Subcutaneous abdominal adipose tissue (tissue), 5 donors: ENCODE measurements around the gene SLX4IP.
A peak's percentile ranks its signal among the peaks of the same experiment; 100 is the strongest.

Experiments
- H3K27ac ChIP-seq: one replicate; pipeline ENCODE4 v1.7.0; 2013; ENCODE audit warnings: low read depth, mild to moderate bottlenecking, inconsistent platforms, low read length, moderate library complexity
- H3K27me3 ChIP-seq, 5 donors: one replicate each; pipeline ENCODE4 v1.7.0; 2013; ENCODE audit warnings: low read length in 5 of 5, inconsistent platforms in 1 of 5; ENCODE audit not compliant: control insufficient read depth in 5 of 5, insufficient read depth in 4 of 5
- H3K36me3 ChIP-seq, 5 donors: one replicate each; pipeline ENCODE4 v1.7.0; 2013; ENCODE audit warnings: low read length in 5 of 5; ENCODE audit not compliant: control insufficient read depth in 5 of 5, insufficient read depth in 5 of 5
- H3K4me1 ChIP-seq, 5 donors: one replicate each; pipeline ENCODE4 v1.7.0; 2013; ENCODE audit warnings: low read length in 5 of 5, mild to moderate bottlenecking in 3 of 5, moderate library complexity in 1 of 5; ENCODE audit not compliant: control insufficient read depth in 5 of 5, insufficient read depth in 5 of 5
- H3K4me3 ChIP-seq, 5 donors: one replicate each; pipeline ENCODE4 v1.7.0; 2013; ENCODE audit warnings: low read length in 5 of 5, low read depth in 1 of 5
- H3K9ac ChIP-seq, 5 donors: one replicate each; pipeline ENCODE4 v1.7.0; 2013; ENCODE audit warnings: low read length in 5 of 5, mild to moderate bottlenecking in 4 of 5, moderate library complexity in 3 of 5
- H3K9me3 ChIP-seq, 5 donors: one replicate each; pipeline ENCODE4 v1.7.0; 2013; ENCODE audit warnings: low read length in 5 of 5; ENCODE audit not compliant: control insufficient read depth in 5 of 5
- donor health status: healthy.
- donor health status: healthy.
- donor health status: healthy.
- donor health status: healthy.
- donor health status: healthy.

Gene SLX4IP

GRCh38 chr20:10639077-10639736 is 204.1 kb downstream of the SLX4IP start:
- no peaks in the 10 kb centered on the region for H3K27me3 ChIP-seq
- peaks cover 16 to 44% (median 40%) of the 10 kb centered on the region in 5 donors for H3K4me1 ChIP-seq
- no peak overlapping the region for H3K4me3 ChIP-seq
- no peaks in the 10 kb centered on the region for H3K9me3 ChIP-seq
- H3K27ac ChIP-seq: no peak overlapping the region
- no peak overlapping the region for H3K9ac ChIP-seq
- H3K36me3 ChIP-seq: peaks cover 10 to 71% (median 58%) of the 10 kb centered on the region in 5 donors

- Histone ChIP-seq H3K9me3 (no peaks in the 10 kb centered on the region), H3K27me3 (no peaks in the 10 kb centered on the region), H3K4me1 (peaks cover 16 to 37% (median 35%) of the 10 kb centered on the region in 5 donors), H3K27ac (peak overlapping the region; percentile 9), H3K36me3 (peaks cover 11 to 78% (median 65%) of the 10 kb centered on the region in 5 donors), H3K9ac (peak overlapping the region in 2 of 5 donors; percentile 4 to 20), H3K4me3 (no peak overlapping the region)
Observed at GRCh38 chr20:10639737-10640556, 204.8 kb downstream of the SLX4IP start.

- H3K9ac ChIP-seq: no peak overlapping the region
- peaks cover 11 to 33% (median 28%) of the 10 kb centered on the region in 5 donors for H3K4me1 ChIP-seq
- peaks cover 15 to 88% (median 74%) of the 10 kb centered on the region in 5 donors for H3K36me3 ChIP-seq
- no peaks in the 10 kb centered on the region for H3K27me3 ChIP-seq
- no peaks in the 10 kb centered on the region for H3K9me3 ChIP-seq
- H3K4me3 ChIP-seq: no peak overlapping the region
- H3K27ac ChIP-seq: no peak overlapping the region
Observed at GRCh38 chr20:10640897-10641296, 205.8 kb downstream of the SLX4IP start.

DNA sequence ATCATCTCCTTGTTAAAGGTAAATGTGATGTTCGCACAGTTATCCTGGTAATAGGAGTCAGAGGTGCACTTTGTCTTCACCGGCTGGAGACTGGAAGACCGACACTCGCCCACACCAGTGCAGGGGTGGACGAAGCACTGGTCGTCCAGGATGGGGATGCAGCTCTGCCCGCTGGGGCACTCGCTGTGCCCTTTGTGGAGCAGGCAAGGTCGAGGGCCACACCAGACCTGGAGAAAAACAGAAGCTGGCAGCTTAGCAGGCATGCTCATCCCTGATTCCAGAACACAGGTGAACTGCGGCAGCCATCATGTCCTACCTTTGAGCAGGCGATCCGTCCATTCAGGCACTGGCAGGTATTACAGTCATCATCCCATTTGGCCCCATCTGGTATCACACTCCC is 206.4 kb downstream of the SLX4IP start:
- no peak overlapping the region for H3K27ac ChIP-seq
- H3K27me3 ChIP-seq: no peaks in the 10 kb centered on the region
- peaks cover 9 to 27% (median 22%) of the 10 kb centered on the region in 5 donors for H3K4me1 ChIP-seq
- H3K36me3 ChIP-seq: peaks cover 15 to 93% (median 80%) of the 10 kb centered on the region in 5 donors
- H3K9ac ChIP-seq: no peak overlapping the region
- no peak overlapping the region for H3K4me3 ChIP-seq
- H3K9me3 ChIP-seq: no peaks in the 10 kb centered on the region

DNA sequence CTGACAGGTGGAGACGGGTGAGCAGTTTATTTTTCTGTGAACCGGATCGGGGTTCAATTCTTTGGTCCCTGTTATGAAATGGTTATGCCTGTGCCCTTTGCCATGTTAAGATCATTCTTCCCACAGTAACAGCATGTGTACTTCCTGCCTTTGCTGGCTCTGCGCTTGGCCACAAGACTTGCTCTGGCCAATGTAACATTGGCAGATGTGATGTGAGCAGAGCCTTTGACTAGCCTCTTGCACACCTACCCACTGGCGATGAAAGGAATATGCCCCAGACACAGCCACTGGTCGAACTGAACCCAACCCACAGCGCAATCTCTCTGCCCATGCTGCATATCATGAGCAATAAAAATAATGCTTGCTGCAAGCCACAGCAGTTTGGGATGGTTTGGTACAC is 206.8 kb downstream of the SLX4IP start:
- peaks cover 15 to 98% (median 83%) of the 10 kb centered on the region in 5 donors for H3K36me3 ChIP-seq
- no peak overlapping the region for H3K27ac ChIP-seq

DNA sequence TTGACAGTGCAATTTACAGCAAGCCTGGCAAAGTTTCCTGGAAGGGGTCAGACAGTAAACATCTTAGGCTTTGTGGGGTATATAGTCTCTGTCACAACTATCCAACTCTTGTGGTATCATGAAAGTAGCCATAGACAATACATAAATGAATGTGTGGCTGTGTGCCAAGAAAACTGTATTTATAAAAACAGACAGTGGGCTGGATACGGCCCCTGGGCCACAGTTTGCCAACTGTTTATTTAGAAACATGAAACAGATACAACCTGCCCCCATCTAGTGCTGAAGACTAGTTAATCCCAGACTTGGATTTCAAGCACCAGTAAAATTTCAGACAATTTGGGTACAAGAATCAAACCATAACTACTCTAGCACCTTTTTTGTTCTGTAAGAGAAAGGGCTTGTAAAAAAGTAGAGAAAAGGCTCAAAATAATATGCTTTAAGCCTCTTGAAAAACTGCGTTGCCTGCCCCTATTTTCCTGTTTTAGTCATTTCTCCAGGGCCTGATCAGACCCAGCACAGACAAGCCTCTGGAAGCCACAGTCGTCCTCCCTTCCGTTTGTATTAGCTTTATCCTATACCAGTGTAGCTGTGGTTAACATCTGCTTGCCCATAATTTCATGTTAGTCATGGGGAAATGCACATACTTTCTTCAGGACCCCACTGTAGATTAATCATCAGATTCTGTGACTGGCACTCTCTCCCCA is 207.9 kb downstream of the SLX4IP start:
- Histone ChIP-seq H3K9ac (no peak overlapping the region), H3K4me3 (no peak overlapping the region), H3K27ac (no peak overlapping the region), H3K4me1 (peaks cover 4 to 14% (median 7%) of the 10 kb centered on the region in 5 donors), H3K36me3 (peaks cover 15 to 98% (median 90%) of the 10 kb centered on the region in 5 donors), H3K27me3 (no peaks in the 10 kb centered on the region), H3K9me3 (no peaks in the 10 kb centered on the region)

More for the DNA sequence above, 206.8 kb downstream of the SLX4IP start:
- no peak overlapping the region for H3K9ac ChIP-seq
- no peak overlapping the region for H3K4me3 ChIP-seq
- no peaks in the 10 kb centered on the region for H3K27me3 ChIP-seq
- peaks cover 11 to 23% (median 18%) of the 10 kb centered on the region in 5 donors for H3K4me1 ChIP-seq
- H3K9me3 ChIP-seq: no peaks in the 10 kb centered on the region

- no peak overlapping the region for H3K9ac ChIP-seq
- peaks cover 4 to 14% (median 7%) of the 10 kb centered on the region in 5 donors for H3K4me1 ChIP-seq
- H3K27me3 ChIP-seq: no peaks in the 10 kb centered on the region
- H3K9me3 ChIP-seq: no peaks in the 10 kb centered on the region
- no peak overlapping the region for H3K4me3 ChIP-seq
- H3K36me3 ChIP-seq: peaks cover 16 to 99% (median 95%) of the 10 kb centered on the region in 5 donors
- H3K27ac ChIP-seq: no peak overlapping the region
Observed at GRCh38 chr20:10643560-10643873, 208.4 kb downstream of the SLX4IP start.

GRCh38 chr20:10644458-10645204 is 209.5 kb downstream of the SLX4IP start:
- Histone ChIP-seq H3K4me3 (no peak overlapping the region), H3K9ac (no peak overlapping the region), H3K27me3 (no peaks in the 10 kb centered on the region), H3K27ac (no peak overlapping the region), H3K9me3 (no peaks in the 10 kb centered on the region), H3K4me1 (peaks cover 4 to 14% (median 7%) of the 10 kb centered on the region in 5 donors), H3K36me3 (peaks cover 26 to 100% (median 99%) of the 10 kb centered on the region in 5 donors)

- Histone ChIP-seq H3K27me3 (no peaks in the 10 kb centered on the region), H3K27ac (no peak overlapping the region), H3K36me3 (peaks cover 26 to 100% (median 99%) of the 10 kb centered on the region in 5 donors), H3K4me1 (peaks cover 2 to 9% (median 5%) of the 10 kb centered on the region in 5 donors), H3K9me3 (no peaks in the 10 kb centered on the region), H3K9ac (no peak overlapping the region), H3K4me3 (no peak overlapping the region)
Observed at GRCh38 chr20:10645205-10645570, 210.1 kb downstream of the SLX4IP start.
